Right lobe of liver (tissue), 4 donors: Measurements from ENCODE around the gene TBC1D1.

Experiments
- POLR2A ChIP-seq: fragments of 450-650 bp; IDR thresholded peaks from one replicate; pipeline ENCODE4 v1.6.1; 2017; ENCODE audit warnings: antibody characterized with exemption, mild to moderate bottlenecking
- TF ChIP-seq, protein P1 (sequence below), 4 donors: fragments of 200-600 bp in 3 of 4; fragments of 450-650 bp in 1 of 4; IDR thresholded peaks; one replicate each; pipeline versions ENCODE4 v1.5.1 to v1.8.0; 2016 to 2022; ENCODE audit warnings: antibody characterized with exemption in 4 of 4, mild to moderate bottlenecking in 2 of 4
- donor health status: DM: no; HTN: no; CAD: no.
- donor health status: DM: no; HTN: no; CAD: no.
- donor health status: DM: no; HTN: yes; CAD: no.

DNA sequence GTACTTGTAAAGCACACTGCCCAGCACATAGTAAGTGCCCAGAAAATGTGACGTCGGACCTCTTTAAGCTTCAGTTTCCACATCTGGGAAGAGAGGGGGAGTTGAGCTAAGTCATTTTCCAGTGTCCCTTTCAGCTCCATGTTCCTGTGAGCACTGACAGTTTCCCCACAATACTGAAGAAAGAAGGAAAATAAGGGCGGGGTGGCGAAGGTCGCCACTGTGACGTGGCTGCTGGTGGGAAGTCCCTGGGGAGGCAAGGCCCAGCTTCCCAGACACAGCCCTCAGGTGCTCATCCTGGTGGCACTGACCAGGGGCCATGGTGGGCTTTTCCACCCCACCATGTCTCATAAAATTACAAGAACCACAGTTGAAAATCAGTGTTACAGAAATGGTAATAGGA, 191.1 kb downstream of the TBC1D1 start:
- no peak for TF ChIP-seq POLR2A
- TF ChIP-seq, protein P1, sequence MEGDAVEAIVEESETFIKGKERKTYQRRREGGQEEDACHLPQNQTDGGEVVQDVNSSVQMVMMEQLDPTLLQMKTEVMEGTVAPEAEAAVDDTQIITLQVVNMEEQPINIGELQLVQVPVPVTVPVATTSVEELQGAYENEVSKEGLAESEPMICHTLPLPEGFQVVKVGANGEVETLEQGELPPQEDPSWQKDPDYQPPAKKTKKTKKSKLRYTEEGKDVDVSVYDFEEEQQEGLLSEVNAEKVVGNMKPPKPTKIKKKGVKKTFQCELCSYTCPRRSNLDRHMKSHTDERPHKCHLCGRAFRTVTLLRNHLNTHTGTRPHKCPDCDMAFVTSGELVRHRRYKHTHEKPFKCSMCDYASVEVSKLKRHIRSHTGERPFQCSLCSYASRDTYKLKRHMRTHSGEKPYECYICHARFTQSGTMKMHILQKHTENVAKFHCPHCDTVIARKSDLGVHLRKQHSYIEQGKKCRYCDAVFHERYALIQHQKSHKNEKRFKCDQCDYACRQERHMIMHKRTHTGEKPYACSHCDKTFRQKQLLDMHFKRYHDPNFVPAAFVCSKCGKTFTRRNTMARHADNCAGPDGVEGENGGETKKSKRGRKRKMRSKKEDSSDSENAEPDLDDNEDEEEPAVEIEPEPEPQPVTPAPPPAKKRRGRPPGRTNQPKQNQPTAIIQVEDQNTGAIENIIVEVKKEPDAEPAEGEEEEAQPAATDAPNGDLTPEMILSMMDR (IDR thresholded peaks at IDR 0.05): no peak
